Osteoblast (primary cell): ENCODE measurements around the gene EDIL3. TPM values are rescaled to one million over a fixed set of nuclear protein-coding genes. Genes with fewer than 3 reads are reported as not detected.

Experiments
- DNase-seq: peaks from one replicate; pipeline ENCODE4 v3.0.0; 2011; ENCODE audit warnings: low spot score, mixed read lengths; ENCODE audit not compliant: insufficient read length; ENCODE audit errors: missing footprints
- H2AFZ ChIP-seq: 2 replicates; pipeline ENCODE4 v1.6.0; 2011; ENCODE audit warnings: mild to moderate bottlenecking, low read length
- H3K27ac ChIP-seq: 2 replicates; pipeline ENCODE4 v1.5.1; 2011; ENCODE audit warnings: mild to moderate bottlenecking, low read depth, low read length, moderate library complexity
- H3K27me3 ChIP-seq: 2 replicates; pipeline ENCODE4 v1.6.0; 2012; ENCODE audit warnings: mild to moderate bottlenecking, control low read depth, inconsistent platforms, low read length, moderate library complexity; ENCODE audit not compliant: insufficient read depth
- H3K36me3 ChIP-seq: 2 replicates; pipeline ENCODE4 v1.5.1; 2011; ENCODE audit warnings: mild to moderate bottlenecking, low read length, control low read depth, moderate library complexity; ENCODE audit not compliant: insufficient read depth
- H3K4me1 ChIP-seq: 2 replicates; pipeline ENCODE4 v1.5.1; 2011; ENCODE audit warnings: mild to moderate bottlenecking, low read length, control low read depth, moderate library complexity; ENCODE audit not compliant: insufficient read depth
- H3K4me2 ChIP-seq: 2 replicates; pipeline ENCODE4 v1.6.0; 2011; ENCODE audit warnings: mild to moderate bottlenecking, low read length; ENCODE audit not compliant: insufficient read depth
- H3K4me3 ChIP-seq: fragments of 200-600 bp; sonication (generic); 3 replicates; pipeline ENCODE4 v1.5.1; 2012; ENCODE audit warnings: mild to moderate bottlenecking, low read length, inconsistent platforms; ENCODE audit not compliant: insufficient read depth
- H3K79me2 ChIP-seq: 2 replicates; pipeline ENCODE4 v1.6.0; 2012; ENCODE audit warnings: mild to moderate bottlenecking, low read length, control low read depth, inconsistent platforms; ENCODE audit not compliant: insufficient read depth
- H3K9me3 ChIP-seq: 2 replicates; pipeline ENCODE4 v1.5.1; 2011; ENCODE audit warnings: low read depth, low read length, control low read depth
- H4K20me1 ChIP-seq: 2 replicates; pipeline ENCODE4 v1.6.0; 2012; ENCODE audit warnings: mild to moderate bottlenecking, low read length, control low read depth; ENCODE audit not compliant: insufficient read depth
- CTCF ChIP-seq: IDR thresholded peaks from 2 replicates; pipeline ENCODE4 v1.5.1; 2011; ENCODE audit warnings: mild to moderate bottlenecking, low read depth, low read length, moderate library complexity; ENCODE audit errors: extremely low read depth
- total RNA-seq: library from RNA; depleted of rRNA; stranded (reverse); fragments of >200 nt; gene quantifications from 2 replicates; pipeline ENCODE4 v1.2.3, GENCODE V29; 2012

Gene EDIL3
- total RNA-seq, 1 donor: 366 TPM

- no peaks in the 10 kb centered on the region for H3K27me3 ChIP-seq
- DNase-seq: no peak
- no peaks in the 10 kb centered on the region for H3K36me3 ChIP-seq
- peaks cover 4% of the 10 kb centered on the region for H3K79me2 ChIP-seq
- H3K4me1 ChIP-seq: peaks cover 5% of the 10 kb centered on the region
- H2AFZ ChIP-seq: no peak overlapping the region
- H3K9me3 ChIP-seq: no peaks in the 10 kb centered on the region
- no peak overlapping the region for H3K27ac ChIP-seq
- H4K20me1 ChIP-seq: no peaks in the 10 kb centered on the region
- no peak overlapping the region for H3K4me2 ChIP-seq
- TF ChIP-seq CTCF: no peak
- no peak overlapping the region for H3K4me3 ChIP-seq
Measured at GRCh38 chr5:84197538-84197937, 187.1 kb downstream of the EDIL3 start.

GRCh38 chr5:84191281-84191680, 193.4 kb downstream of the EDIL3 start:
- Histone ChIP-seq H3K27ac (no peak overlapping the region), H2AFZ (no peak overlapping the region), H3K9me3 (no peaks in the 10 kb centered on the region), H3K4me2 (no peak overlapping the region), H3K79me2 (peaks cover 20% of the 10 kb centered on the region), H3K4me1 (no peaks in the 10 kb centered on the region), H3K36me3 (no peaks in the 10 kb centered on the region), H3K27me3 (no peaks in the 10 kb centered on the region), H3K4me3 (no peak overlapping the region), H4K20me1 (peaks cover 3% of the 10 kb centered on the region)
- no peak for DNase-seq
- no peak for TF ChIP-seq CTCF

- peaks cover 38% of the 10 kb centered on the region for H3K79me2 ChIP-seq
- DNase-seq: no peak
- H3K4me2 ChIP-seq: no peak overlapping the region
- peaks cover 7% of the 10 kb centered on the region for H4K20me1 ChIP-seq
- H3K36me3 ChIP-seq: peaks cover 5% of the 10 kb centered on the region
- no peak overlapping the region for H3K27ac ChIP-seq
- no peak for TF ChIP-seq CTCF
- no peak overlapping the region for H2AFZ ChIP-seq
- H3K27me3 ChIP-seq: no peaks in the 10 kb centered on the region
- H3K9me3 ChIP-seq: no peaks in the 10 kb centered on the region
- peaks cover 6% of the 10 kb centered on the region for H3K4me1 ChIP-seq
- H3K4me3 ChIP-seq: no peak overlapping the region
Measured at GRCh38 chr5:84184857-84185256, 199.8 kb downstream of the EDIL3 start.

GRCh38 chr5:84181093-84181492, 203.6 kb downstream of the EDIL3 start:
- peak; percentile 42 for DNase-seq
- H3K9me3 ChIP-seq: no peaks in the 10 kb centered on the region
- no peak overlapping the region for H3K4me3 ChIP-seq
- no peak for TF ChIP-seq CTCF
- no peak overlapping the region for H3K27ac ChIP-seq
- no peak overlapping the region for H2AFZ ChIP-seq
- H3K4me1 ChIP-seq: peaks cover 6% of the 10 kb centered on the region
- peaks cover 9% of the 10 kb centered on the region for H3K36me3 ChIP-seq
- H3K27me3 ChIP-seq: no peaks in the 10 kb centered on the region
- no peak overlapping the region for H3K4me2 ChIP-seq
- peaks cover 21% of the 10 kb centered on the region for H3K79me2 ChIP-seq
- peaks cover 4% of the 10 kb centered on the region for H4K20me1 ChIP-seq
